Left lobe of liver (tissue), 2 donors: Measurements from ENCODE around the gene PIEZO2. TPM values are rescaled to one million over a fixed set of nuclear protein-coding genes. Genes with fewer than 3 reads are reported as not detected.

Experiments used
- ATAC-seq: fragments of 200-7000 bp; cut with Tn5 transposase; one replicate; pipeline ENCODE4 v1.9.1; 2020; ENCODE audit warnings: mild to moderate bottlenecking, moderate library complexity
- DNase-seq: peaks from one replicate; pipeline ENCODE4 v3.0.0-alpha.2; 2020; ENCODE audit warnings: low spot score
- total RNA-seq: library from RNA; stranded (reverse); gene quantifications from one replicate; pipeline ENCODE4 v1.2.1, GENCODE V29; 2021
- donor health status: DM: no; HTN: no; CAD: no; lungs with moderate emphysema.
- donor health status: DM: no; HTN: yes; CAD: no.

PIEZO2 gene
- total RNA-seq, 1 donor from 2014 or later: 7.3 TPM

DNA sequence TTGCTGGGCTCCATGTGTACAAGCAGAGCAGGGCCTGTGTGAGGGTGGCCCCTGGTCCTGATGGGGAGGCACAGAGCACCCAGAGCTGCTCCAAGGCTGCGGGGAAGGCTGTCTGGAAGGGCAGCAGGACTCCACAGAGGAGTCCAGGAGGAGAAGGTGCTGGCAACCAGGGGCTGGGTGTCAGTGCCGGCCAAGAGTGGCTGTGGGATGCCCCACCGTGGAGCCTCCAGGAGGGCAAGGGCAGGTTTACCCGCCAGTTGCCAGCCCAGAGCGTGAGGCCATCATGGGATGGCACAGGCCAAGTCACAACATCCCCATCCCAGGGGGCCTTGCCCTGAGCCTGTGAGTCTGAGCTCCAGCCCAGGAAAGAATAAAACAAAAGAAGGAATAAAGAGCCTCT, 381.7 kb downstream of the PIEZO2 start:
- DNase-seq (no peak), ATAC-seq (no peak)

DNA sequence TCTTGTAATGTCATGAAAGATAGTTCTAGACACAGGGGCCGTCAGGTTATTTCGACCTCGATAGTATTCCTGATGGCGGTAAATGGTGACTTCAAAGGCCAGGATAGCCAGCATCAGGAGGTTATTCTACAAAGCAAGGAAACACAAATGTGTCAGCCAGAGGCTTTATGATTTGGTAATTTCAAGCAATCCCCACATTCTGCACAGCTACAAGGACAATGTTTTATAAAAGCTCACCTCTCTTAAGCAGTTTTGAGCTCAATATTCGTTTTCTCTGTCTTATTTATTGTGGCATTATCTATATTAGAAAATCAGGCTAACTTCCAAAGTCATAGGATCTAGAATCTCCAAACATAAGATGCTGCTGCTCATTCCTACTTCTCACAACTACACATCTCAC, 388.4 kb downstream of the PIEZO2 start:
- DNase-seq: no peak
- no peak for ATAC-seq

DNA sequence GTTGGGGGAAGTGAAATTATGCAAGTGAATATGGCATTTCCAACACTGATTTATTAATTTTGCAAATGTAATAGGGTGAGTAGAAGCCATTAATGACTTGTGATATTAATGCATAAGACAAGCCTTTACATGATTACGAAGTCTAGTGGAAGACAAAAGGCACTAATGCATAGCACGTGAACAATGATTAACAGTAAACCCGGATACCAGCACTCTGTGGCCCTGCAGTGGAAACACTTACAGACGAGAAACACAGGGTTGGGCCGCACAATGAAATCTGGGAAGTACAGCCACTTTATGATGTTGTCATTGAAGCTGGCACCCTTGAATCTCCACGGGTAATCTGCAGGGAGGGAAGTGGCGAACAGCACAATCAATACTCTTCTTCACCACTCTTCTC, 390.1 kb downstream of the PIEZO2 start:
- ATAC-seq: no peak
- no peak for DNase-seq

DNA sequence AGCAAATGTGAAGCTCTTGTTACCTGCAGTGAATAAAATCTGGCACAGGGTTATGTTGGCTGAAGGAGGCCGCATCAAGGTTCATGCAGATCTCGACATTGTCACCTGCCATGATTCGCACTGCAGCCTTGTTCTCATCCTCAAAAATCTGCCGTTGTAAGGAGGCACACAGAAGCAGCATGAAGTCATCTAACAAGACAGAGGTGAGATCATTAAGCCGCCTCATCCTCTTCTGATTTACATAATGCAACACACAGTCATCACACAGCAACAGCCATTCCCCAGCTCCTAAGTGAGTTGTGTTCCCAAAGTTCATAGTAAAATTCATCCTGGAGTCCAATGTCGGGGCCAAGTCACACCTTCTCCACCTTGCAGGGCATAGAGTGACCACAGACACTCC, 391.4 kb downstream of the PIEZO2 start:
- no peak for DNase-seq
- ATAC-seq: no peak

DNA sequence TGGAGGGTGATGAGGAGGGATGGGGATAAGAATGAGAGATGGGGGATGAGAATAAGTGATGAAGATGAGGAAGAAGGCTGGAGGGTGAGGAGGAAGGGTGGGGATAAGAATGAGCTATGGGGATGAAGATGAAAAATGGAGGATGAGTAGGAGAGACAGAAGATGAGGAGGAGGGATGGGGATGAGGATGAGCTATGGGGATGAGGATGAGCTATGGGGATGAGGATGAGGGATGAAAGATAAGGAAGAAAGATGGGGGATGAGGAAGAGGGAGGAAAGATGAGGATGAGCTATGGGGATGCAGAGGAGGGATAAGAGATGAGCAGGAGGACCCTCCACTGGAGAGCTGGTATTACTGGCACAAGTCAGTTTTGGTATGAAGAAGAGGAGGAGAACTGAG, 392.0 kb downstream of the PIEZO2 start:
- DNase-seq (no peak), ATAC-seq (no peak)

DNA sequence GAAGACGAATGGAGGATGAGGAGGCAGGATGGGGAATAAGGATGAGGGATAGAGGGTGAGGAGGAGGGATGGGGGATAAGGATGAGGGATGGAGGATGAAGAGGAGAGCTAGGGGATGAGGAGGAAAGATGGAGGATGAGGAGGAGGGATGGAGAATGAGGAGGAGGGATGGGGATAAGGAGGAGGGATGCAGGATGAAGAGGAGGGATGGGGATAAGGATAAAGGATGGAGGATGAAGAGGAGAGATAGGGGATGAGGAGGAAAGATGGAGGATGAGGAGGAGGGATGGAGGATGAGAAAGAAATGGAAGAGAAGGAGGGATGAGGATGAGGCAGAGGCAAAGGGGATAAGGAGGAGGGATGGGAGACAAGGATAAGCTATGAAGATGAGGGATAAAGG, 393.5 kb downstream of the PIEZO2 start:
- ATAC-seq (no peak), DNase-seq (no peak)

DNA sequence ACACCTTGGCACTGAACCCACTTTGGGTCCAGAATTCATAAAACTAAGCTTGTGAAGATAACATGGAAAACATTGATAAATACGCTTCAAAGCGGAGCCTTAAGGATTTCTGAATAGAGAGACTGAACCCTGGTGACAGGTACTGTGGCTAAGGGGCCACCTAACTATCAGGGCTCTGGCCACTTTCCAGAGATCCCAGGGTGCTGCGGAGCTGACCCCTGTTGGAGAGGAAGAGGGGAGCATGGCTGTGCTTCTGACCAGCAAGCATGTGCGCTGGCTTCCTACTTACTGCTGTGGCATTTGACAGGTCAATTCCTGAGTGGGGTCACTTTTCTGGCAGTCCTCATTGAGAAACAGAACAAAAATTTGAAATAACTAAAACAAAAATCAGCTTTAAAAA, 395.2 kb downstream of the PIEZO2 start:
- DNase-seq: no peak
- ATAC-seq: no peak

DNA sequence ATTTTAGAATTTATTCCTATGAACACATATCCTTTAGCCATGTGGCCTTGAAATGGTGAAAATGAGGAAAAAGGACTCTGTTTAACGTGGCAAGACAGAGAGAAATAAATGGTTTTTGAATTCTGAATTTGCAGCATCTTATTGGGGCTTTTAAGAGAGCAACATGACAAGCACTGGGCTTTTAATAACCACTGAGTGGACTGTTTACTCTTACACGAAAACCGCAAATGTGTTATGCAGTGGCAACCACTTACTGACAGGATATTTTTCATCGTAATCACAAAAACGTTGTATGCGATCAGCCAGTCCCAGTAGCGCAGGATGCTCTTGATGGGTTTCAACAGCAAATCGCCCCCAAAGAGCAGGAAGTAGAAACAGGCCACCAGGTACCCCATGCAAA, 397.0 kb downstream of the PIEZO2 start:
- DNase-seq (no peak), ATAC-seq (no peak)

DNA sequence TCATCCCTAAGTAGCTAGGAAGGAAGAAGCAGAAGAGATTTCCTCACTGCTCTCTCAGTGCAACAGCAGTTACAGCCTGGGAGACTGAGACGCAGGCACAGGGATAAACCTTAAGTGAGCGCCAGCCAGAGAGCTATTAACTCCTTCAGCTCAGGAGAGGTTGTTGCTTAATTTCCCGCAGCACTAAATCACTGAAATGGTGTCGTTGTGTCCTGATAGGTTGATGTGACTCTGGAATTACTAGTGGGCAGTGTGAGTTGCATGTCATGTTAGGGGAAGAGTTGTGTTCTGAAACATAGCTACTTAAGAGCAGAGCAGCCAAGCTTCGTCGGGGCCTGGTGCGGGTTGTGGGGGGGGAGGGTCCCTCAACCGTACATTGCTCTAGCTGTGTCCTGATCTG, 397.7 kb downstream of the PIEZO2 start:
- ATAC-seq (no peak), DNase-seq (no peak)

DNA sequence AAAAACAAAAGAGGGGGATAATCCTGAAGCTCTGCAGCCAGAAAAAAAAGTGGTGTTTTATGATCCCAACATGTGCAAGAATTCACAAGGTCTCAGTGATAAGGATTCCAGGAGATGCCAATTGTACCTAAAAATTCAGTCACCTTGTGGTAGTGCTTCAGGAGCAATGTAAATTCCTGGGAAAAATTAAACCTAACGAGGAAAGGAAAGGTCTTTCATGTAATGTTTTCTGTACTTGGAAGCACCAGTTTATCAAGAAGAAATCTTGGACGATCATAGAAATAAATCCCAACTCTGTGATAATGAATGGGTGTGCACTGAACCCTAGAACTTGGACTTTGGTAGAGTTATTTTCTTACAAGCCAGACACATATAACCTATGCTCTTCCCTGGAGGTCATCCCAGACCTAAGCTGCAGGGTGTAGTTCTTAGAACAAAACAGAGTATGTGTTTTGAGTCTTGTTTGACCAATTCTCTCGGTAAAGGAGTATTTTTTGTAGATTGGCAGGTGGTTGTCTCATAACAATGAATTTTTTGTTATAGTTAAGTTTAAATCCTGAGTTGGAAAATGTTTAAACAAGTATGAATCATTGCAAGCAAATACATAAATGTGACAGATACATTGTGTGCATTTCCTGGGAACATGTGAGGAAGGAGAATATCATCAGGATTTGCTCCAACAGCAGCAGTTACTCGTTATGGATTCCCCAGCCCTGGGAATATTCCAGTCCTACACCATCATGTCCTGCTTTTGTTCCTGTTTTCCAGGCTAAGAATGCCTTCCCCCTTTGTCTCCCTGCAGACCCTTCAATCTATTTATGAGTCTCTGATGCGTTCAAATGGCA, 399.0 kb downstream of the PIEZO2 start:
- ATAC-seq (peak; percentile 14), DNase-seq (no peak)

DNA sequence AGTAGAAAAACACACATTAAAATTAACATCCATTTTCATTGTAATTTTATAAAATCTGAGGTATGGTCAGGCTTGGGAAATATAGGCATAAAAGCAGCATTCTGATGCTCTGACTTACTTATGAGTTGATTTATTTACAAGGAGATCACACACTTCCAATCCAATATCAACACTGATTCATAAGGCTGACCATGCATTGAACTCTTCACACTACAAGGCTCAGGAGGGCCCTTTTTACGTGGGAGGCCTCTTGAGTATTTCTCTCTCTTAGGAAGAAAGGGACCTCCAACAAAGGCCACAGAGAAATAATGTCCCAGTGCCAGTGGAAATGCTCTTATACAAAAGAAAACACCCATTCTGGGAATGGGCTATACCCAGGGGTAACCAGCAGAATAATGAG, 400.7 kb downstream of the PIEZO2 start:
- no peak for ATAC-seq
- no peak for DNase-seq

DNA sequence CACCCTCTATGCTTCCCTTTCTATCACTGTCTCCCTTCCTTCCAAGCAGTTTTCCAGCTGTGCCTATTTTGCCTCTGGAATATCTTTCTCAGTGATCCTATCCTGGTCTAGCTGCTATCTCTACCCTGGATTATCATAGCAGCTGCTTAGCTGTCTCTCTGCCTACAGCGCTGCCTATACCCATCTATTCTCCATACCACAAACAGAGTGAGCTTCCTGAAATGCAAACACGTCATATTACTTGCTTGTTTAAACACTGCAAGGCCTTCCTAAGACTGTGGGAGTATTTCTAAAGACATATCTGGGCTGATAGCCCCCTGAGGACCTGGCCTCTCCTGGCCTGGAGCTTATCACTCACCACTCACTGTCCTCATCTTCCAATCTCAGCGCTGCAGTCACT, 403.4 kb downstream of the PIEZO2 start:
- DNase-seq (no peak), ATAC-seq (no peak)

DNA sequence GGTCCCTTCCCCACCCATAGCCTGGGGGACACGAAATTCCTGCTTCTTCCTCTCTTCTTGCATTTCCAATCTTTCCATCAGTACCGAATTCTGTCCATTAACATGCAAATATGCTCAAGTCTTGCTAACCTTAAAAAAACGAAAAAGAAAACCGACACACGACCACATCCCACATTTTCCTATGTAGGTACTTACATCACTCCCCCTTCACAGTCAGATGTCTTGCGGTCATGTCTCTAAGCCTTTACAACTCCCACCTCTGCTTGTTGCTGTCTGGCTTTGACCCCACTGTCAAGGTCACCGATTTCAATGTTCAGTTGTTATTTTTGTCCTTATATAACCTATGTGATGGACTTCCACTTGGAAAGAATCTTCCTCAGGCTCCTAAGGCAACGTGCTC, 404.1 kb downstream of the PIEZO2 start:
- DNase-seq (no peak), ATAC-seq (no peak)

DNA sequence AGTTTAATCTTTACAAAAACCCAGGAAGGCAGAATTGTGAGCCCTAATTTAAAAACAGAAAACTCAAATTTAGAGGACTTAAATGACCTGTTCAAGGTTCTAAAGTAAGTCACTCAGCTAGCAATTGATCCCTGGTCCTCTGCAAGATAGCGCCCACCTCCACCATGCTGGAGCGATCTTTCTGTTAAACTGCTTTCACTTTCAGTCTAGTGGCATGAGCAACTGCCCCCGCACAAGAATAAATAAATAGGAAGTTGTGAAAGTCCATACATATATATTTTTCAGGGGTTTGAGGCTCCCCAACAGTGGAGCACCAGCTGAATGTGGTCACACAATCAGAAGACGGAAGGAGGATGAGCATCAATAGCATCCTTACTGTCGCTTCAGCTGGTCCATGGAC, 405.6 kb downstream of the PIEZO2 start:
- ATAC-seq (no peak), DNase-seq (no peak)

DNA sequence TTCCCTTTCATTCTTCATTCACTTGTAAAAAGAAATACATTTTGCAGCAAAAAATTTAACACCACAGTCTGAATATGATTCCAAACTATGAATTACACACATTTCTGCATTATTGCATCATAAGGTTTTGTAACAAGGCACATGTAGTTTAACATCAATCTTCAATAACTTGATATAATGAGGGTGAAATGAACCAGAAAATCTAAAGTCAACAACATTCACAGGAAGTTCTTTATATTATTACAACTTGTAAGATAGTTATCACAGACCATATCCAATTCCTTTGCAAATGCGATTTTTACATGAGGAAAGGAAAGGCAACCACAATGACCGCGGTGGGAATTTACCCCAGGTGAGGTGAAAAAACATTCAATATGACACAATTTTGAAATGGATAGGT, 410.2 kb downstream of the PIEZO2 start:
- ATAC-seq (no peak), DNase-seq (no peak)

DNA sequence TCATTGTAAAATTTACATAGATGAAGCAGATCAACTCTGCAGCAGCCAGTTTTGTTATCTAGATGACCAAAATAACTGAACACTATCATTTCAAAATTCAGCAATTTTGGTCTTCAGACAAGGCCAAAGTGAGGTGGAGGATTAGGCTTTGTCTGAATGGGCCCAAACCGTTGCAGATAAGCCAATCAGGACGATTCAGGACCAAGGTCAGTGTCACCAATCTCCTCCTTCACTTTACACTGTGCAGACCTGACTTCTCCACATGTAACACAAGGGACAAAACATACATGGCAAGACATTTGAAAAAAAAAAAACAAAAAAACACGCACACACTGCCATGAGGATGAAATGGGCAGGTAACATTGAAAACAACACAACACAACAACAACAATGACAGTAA, 412.4 kb downstream of the PIEZO2 start:
- no peak for ATAC-seq
- DNase-seq: no peak

DNA sequence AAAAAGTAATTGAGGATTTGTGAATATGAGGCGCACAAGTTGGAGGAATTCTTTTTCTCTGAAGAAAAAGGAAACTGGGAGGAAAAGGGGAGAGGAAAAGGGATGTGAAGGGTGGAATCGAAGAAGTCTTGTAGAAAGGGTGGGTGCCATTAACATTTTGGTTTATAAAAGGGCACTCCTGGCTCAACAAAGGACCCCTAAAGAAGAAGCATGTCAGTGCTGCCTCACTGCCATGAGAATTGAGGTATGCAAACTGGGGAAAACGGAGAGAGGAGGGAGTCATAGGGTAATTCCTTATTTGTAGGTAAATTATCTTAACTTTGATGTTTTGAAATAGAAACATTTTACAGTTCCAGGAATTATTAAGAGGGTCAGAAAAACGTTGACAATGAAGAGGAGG, 416.4 kb downstream of the PIEZO2 start:
- no peak for ATAC-seq

DNA sequence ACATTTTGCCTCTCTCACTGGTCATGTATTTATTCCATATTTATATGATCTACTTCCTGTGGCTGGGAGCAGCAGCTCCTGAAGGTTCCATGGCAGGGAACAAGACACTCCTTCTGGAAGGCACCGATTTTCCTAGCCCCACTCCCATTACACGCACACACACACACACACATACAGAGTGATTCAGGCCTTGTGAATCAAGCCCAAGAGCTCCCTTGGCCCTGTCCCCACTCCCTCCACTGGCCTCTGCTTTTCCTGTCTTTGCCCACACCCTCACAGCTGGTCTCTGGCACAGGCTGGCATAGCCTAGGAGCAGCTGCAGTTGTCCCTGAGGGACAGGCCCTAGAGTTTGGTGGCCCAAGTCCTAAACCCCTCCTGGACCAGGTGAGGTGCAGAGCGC, 421.9 kb downstream of the PIEZO2 start:
- ATAC-seq (no peak), DNase-seq (no peak)

More for the DNA sequence above, 416.4 kb downstream of the PIEZO2 start:
- DNase-seq: no peak

DNA sequence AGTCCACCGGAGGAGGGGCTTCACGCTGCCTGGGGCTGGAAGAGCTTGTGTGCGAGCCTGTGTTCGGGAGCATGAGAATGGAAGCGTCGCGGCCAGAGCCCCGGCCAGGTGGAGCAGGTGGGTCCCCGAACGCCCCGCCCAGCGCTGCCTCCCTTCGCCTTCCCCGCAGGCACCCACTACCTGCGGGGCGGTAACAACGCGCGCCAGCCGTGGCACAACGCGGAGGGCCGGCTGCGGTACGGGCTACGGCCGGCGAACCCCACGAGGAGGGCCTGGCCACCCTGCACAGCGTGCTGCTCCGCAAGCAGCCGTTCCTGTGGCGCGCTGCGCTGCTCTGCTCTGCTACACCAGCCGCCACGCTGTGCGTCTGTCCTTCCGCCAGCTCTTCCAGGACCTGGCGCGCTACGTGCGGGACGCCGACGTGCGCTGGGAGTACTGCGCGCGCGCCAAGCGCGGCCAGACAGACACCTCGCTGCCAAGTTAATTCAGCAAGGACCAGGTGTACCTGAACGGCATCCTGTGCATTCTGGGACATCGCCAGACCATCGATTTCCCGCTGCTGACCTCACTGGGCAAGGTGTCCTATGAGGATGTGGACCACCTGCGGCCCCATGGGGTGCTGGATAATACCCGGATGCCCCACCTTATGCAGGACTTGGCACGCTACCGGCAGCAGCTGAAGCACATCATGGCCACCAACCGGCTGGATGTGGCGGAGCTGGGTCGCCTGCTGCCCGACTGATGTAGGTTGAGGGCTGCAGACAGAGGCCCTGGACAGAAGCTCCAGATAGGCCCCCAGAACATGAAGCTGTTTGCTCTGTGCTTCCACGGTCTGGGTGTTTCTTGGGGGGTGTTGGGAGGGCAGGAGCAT, 422.9 kb downstream of the PIEZO2 start:
- DNase-seq (peak; percentile 71), ATAC-seq (peak; percentile 92)

DNA sequence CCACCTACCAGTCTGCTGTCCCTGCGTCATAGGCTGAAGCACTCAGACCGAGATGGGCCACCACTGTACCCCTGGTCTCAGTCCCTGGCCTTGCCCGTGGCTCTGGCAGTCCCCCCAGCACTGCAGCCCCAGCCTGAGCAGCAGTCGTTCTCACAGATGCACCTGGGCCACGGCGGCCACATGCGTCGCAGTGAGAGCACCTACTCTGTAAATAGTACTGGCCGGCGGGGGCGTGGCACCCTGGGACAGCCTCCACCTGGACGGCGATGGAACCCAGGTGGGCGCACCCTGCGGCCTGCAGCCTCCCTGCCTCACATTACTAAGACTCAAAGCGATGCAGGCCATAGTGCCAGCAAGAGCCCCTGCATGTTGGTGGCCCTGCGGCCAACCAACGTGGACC, 424.7 kb downstream of the PIEZO2 start:
- DNase-seq (no peak), ATAC-seq (no peak)

DNA sequence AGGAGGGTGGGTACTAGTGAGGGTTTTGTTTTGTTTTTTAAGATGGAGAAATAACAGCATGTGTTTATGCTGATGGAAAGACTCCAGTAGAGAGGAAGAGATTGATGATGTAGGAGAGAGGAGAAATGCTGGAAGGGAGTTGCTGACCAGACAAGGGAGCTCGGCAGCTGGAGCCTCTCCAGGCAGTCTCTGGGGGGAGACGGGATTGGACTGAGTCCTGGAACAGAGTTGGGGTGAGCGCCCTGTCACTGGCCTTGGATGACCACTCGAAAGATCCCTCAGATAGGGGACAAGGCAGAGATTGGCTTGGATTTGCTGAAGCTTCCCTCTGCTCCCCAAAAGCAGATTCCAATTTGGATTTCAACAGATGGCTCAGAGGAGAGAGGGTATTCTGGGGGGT, 425.9 kb downstream of the PIEZO2 start:
- no peak for DNase-seq
- no peak for ATAC-seq

DNA sequence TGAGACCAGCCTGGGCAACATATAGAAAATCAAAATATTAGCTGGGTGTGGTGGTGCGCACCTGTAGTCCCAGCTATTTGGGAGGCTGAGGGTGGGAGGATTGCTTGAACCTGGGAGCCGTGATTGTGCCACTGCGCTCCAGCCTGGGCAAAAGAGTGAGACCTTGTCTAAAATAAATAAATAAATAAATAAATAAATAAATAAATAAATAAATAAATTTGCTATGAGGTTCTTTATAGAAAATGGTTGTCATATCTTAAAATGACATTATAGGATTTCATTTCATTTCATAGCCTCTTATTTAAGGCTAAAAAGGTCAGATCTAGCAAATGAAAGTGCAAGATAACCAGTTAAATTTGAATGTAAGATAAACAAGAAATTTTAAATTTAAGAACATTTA, 430.6 kb downstream of the PIEZO2 start:
- DNase-seq (no peak), ATAC-seq (no peak)
